ENCODE results near the gene RAD9A.

GRCh38 chr11:67352546-67353316 lies 39.1 kb upstream of the RAD9A start:
- TF ChIP-seq POLR2A (IDR thresholded peaks at IDR 0.05) (no peak), CTCF (IDR thresholded peaks at IDR 0.05) (no peak), POLR2AphosphoS5 (IDR thresholded peaks at IDR 0.05) (no peak)

All from breast epithelium (tissue), 3 donors.